Measurements from ENCODE around the gene BRME1.

The BRME1 gene

GRCh38 chr19:13931391-13932148 lies 25.7 kb upstream of the BRME1 start:
- H3K4me2 ChIP-seq (ENCODE audit: insufficient read depth, low read length, poor library complexity, severe bottlenecking): no peak overlapping the region
- H2AFZ ChIP-seq (ENCODE audit: low read length): no peak overlapping the region
- no peak overlapping the region for H3K23ac ChIP-seq (ENCODE audit: low read depth, low read length, poor library complexity)
- H3K27me3 ChIP-seq (ENCODE audit: control insufficient read depth in 3 of 3, insufficient read depth in 3 of 3, low read depth in 1 of 3, low read length in 3 of 3): peaks cover 0 to 2% (median 0%) of the 10 kb centered on the region in 3 experiments
- H3K14ac ChIP-seq (ENCODE audit: low read length): no peak overlapping the region
- no peak overlapping the region for H2BK120ac ChIP-seq (ENCODE audit: low read depth, low read length)
- no peak overlapping the region for H4K91ac ChIP-seq (ENCODE audit: low read depth, low read length, poor library complexity)
- H3K18ac ChIP-seq (ENCODE audit: low read length): no peak overlapping the region
- H3K36me3 ChIP-seq (replicated peaks in 1 of 2; ENCODE audit: control insufficient read depth in 2 of 2, insufficient read depth in 2 of 2, low read length in 2 of 2): peaks cover 22 to 23% of the 10 kb centered on the region in 2 donors
- H2BK15ac ChIP-seq (ENCODE audit: low read length): no peak overlapping the region
- H3K4ac ChIP-seq (ENCODE audit: low read length): no peak overlapping the region
- no peak overlapping the region for H4K8ac ChIP-seq (ENCODE audit: low read depth, low read length)
- H2AK5ac ChIP-seq (ENCODE audit: low read depth, low read length): no peak overlapping the region
- no peak for DNase-seq (ENCODE audit: low spot score)
- H3K27ac ChIP-seq (replicated peaks; ENCODE audit: low read length): no peak overlapping the region
- H2BK5ac ChIP-seq (ENCODE audit: low read length): no peak overlapping the region
- no CpG with 5 or more reads among the region's 30 CpGs for WGBS, 2 donors (ENCODE audit: extremely low coverage in 2 of 2, insufficient read length in 2 of 2, insufficient replicate concordance in 1 of 2)
- H3K9me3 ChIP-seq (replicated peaks in 1 of 2; ENCODE audit: control insufficient read depth in 2 of 2, insufficient read depth in 1 of 2, low read depth in 1 of 2, low read length in 2 of 2): no peaks in the 10 kb centered on the region
- H3K79me1 ChIP-seq (ENCODE audit: low read depth, low read length): no peaks in the 10 kb centered on the region
- H2BK12ac ChIP-seq (ENCODE audit: low read length): no peak overlapping the region
- no peak overlapping the region for H3K4me3 ChIP-seq (ENCODE audit: low read length in 2 of 2)
- peak overlapping the region; percentile 12 for H3K9ac ChIP-seq (ENCODE audit: low read depth, low read length, poor library complexity)
- H3K4me1 ChIP-seq (ENCODE audit: control insufficient read depth in 2 of 2, insufficient read depth in 1 of 2, low read depth in 1 of 2, low read length in 2 of 2): peaks cover 11 to 16% of the 10 kb centered on the region in 2 donors

- H3K27ac ChIP-seq (replicated peaks; ENCODE audit: low read length): no peak overlapping the region
- H3K4ac ChIP-seq (ENCODE audit: low read length): no peak overlapping the region
- no peak overlapping the region for H3K4me2 ChIP-seq (ENCODE audit: insufficient read depth, low read length, poor library complexity, severe bottlenecking)
- no peaks in the 10 kb centered on the region for H3K79me1 ChIP-seq (ENCODE audit: low read depth, low read length)
- H2BK12ac ChIP-seq (ENCODE audit: low read length): no peak overlapping the region
- peaks cover 24 to 30% of the 10 kb centered on the region in 2 donors for H3K36me3 ChIP-seq (replicated peaks in 1 of 2; ENCODE audit: control insufficient read depth in 2 of 2, insufficient read depth in 2 of 2, low read length in 2 of 2)
- WGBS, 2 donors (ENCODE audit: extremely low coverage in 2 of 2, insufficient read length in 2 of 2, insufficient replicate concordance in 1 of 2): no CpG with 5 or more reads among the region's 17 CpGs
- no peak overlapping the region for H3K9ac ChIP-seq (ENCODE audit: low read depth, low read length, poor library complexity)
- H3K23ac ChIP-seq (ENCODE audit: low read depth, low read length, poor library complexity): no peak overlapping the region
- peak overlapping the region; percentile 53 for H2BK5ac ChIP-seq (ENCODE audit: low read length)
- H4K91ac ChIP-seq (ENCODE audit: low read depth, low read length, poor library complexity): no peak overlapping the region
- no peak overlapping the region for H2AFZ ChIP-seq (ENCODE audit: low read length)
- H3K4me3 ChIP-seq (ENCODE audit: low read length in 2 of 2): no peak overlapping the region
- H3K27me3 ChIP-seq (ENCODE audit: control insufficient read depth in 3 of 3, insufficient read depth in 3 of 3, low read depth in 1 of 3, low read length in 3 of 3): peaks cover 0 to 2% (median 0%) of the 10 kb centered on the region in 3 experiments
- H2BK120ac ChIP-seq (ENCODE audit: low read depth, low read length): no peak overlapping the region
- no peak overlapping the region for H2BK15ac ChIP-seq (ENCODE audit: low read length)
- no peak overlapping the region for H3K18ac ChIP-seq (ENCODE audit: low read length)
- H2AK5ac ChIP-seq (ENCODE audit: low read depth, low read length): no peak overlapping the region
- H3K9me3 ChIP-seq (replicated peaks in 1 of 2; ENCODE audit: control insufficient read depth in 2 of 2, insufficient read depth in 1 of 2, low read depth in 1 of 2, low read length in 2 of 2): no peaks in the 10 kb centered on the region
- peaks cover 0 to 7% of the 10 kb centered on the region in 2 donors for H3K4me1 ChIP-seq (ENCODE audit: control insufficient read depth in 2 of 2, insufficient read depth in 1 of 2, low read depth in 1 of 2, low read length in 2 of 2)
- no peak overlapping the region for H3K14ac ChIP-seq (ENCODE audit: low read length)
- H4K8ac ChIP-seq (ENCODE audit: low read depth, low read length): no peak overlapping the region
- DNase-seq (ENCODE audit: low spot score): no peak
Measured at GRCh38 chr19:13930402-13930801, 24.5 kb upstream of the BRME1 start.

GRCh38 chr19:13929956-13930355 lies 24.0 kb upstream of the BRME1 start:
- peaks cover 0 to 6% of the 10 kb centered on the region in 2 donors for H3K4me1 ChIP-seq (ENCODE audit: control insufficient read depth in 2 of 2, insufficient read depth in 1 of 2, low read depth in 1 of 2, low read length in 2 of 2)
- H3K9me3 ChIP-seq (replicated peaks in 1 of 2; ENCODE audit: control insufficient read depth in 2 of 2, insufficient read depth in 1 of 2, low read depth in 1 of 2, low read length in 2 of 2): no peaks in the 10 kb centered on the region
- no peak overlapping the region for H2AK5ac ChIP-seq (ENCODE audit: low read depth, low read length)
- peak overlapping the region; percentile 53 for H2BK5ac ChIP-seq (ENCODE audit: low read length)
- no peak overlapping the region for H3K14ac ChIP-seq (ENCODE audit: low read length)
- no peak overlapping the region for H3K4me2 ChIP-seq (ENCODE audit: insufficient read depth, low read length, poor library complexity, severe bottlenecking)
- no peak overlapping the region for H3K23ac ChIP-seq (ENCODE audit: low read depth, low read length, poor library complexity)
- no peak for DNase-seq (ENCODE audit: low spot score)
- WGBS, 2 donors (ENCODE audit: extremely low coverage in 2 of 2, insufficient read length in 2 of 2, insufficient replicate concordance in 1 of 2): no CpG with 5 or more reads among the region's 17 CpGs
- no peaks in the 10 kb centered on the region for H3K79me1 ChIP-seq (ENCODE audit: low read depth, low read length)
- peak overlapping the region; percentile 53 for H3K4ac ChIP-seq (ENCODE audit: low read length)
- H2BK120ac ChIP-seq (ENCODE audit: low read depth, low read length): no peak overlapping the region
- H3K27ac ChIP-seq (replicated peaks; ENCODE audit: low read length): no peak overlapping the region
- no peak overlapping the region for H2BK15ac ChIP-seq (ENCODE audit: low read length)
- H3K4me3 ChIP-seq (ENCODE audit: low read length in 2 of 2): no peak overlapping the region
- H4K8ac ChIP-seq (ENCODE audit: low read depth, low read length): no peak overlapping the region
- H4K91ac ChIP-seq (ENCODE audit: low read depth, low read length, poor library complexity): no peak overlapping the region
- H3K18ac ChIP-seq (ENCODE audit: low read length): no peak overlapping the region
- no peak overlapping the region for H3K9ac ChIP-seq (ENCODE audit: low read depth, low read length, poor library complexity)
- no peak overlapping the region for H2BK12ac ChIP-seq (ENCODE audit: low read length)
- H3K27me3 ChIP-seq (ENCODE audit: control insufficient read depth in 3 of 3, insufficient read depth in 3 of 3, low read depth in 1 of 3, low read length in 3 of 3): peaks cover 0 to 2% (median 0%) of the 10 kb centered on the region in 3 experiments
- no peak overlapping the region for H2AFZ ChIP-seq (ENCODE audit: low read length)
- peaks cover 26 to 34% of the 10 kb centered on the region in 2 donors for H3K36me3 ChIP-seq (replicated peaks in 1 of 2; ENCODE audit: control insufficient read depth in 2 of 2, insufficient read depth in 2 of 2, low read length in 2 of 2)

GRCh38 chr19:13929340-13929739 lies 23.4 kb upstream of the BRME1 start:
- H3K23ac ChIP-seq (ENCODE audit: low read depth, low read length, poor library complexity): no peak overlapping the region
- no peaks in the 10 kb centered on the region for H3K4me1 ChIP-seq (ENCODE audit: control insufficient read depth in 2 of 2, insufficient read depth in 1 of 2, low read depth in 1 of 2, low read length in 2 of 2)

More at GRCh38 chr19:13929340-13929739, 23.4 kb upstream of the BRME1 start:
- no peak overlapping the region for H2BK15ac ChIP-seq (ENCODE audit: low read length)
- H3K18ac ChIP-seq (ENCODE audit: low read length): no peak overlapping the region
- peaks cover 26 to 39% of the 10 kb centered on the region in 2 donors for H3K36me3 ChIP-seq (replicated peaks in 1 of 2; ENCODE audit: control insufficient read depth in 2 of 2, insufficient read depth in 2 of 2, low read length in 2 of 2)
- no peak for DNase-seq (ENCODE audit: low spot score)
- H3K4me2 ChIP-seq (ENCODE audit: insufficient read depth, low read length, poor library complexity, severe bottlenecking): no peak overlapping the region
- no peak overlapping the region for H2AFZ ChIP-seq (ENCODE audit: low read length)
- no peak overlapping the region for H3K4me3 ChIP-seq (ENCODE audit: low read length in 2 of 2)
- H4K8ac ChIP-seq (ENCODE audit: low read depth, low read length): no peak overlapping the region
- H3K79me1 ChIP-seq (ENCODE audit: low read depth, low read length): no peaks in the 10 kb centered on the region
- H3K27ac ChIP-seq (replicated peaks; ENCODE audit: low read length): no peak overlapping the region
- H3K27me3 ChIP-seq (ENCODE audit: control insufficient read depth in 3 of 3, insufficient read depth in 3 of 3, low read depth in 1 of 3, low read length in 3 of 3): no peaks in the 10 kb centered on the region
- no peak overlapping the region for H3K4ac ChIP-seq (ENCODE audit: low read length)
- no peak overlapping the region for H2AK5ac ChIP-seq (ENCODE audit: low read depth, low read length)
- H2BK12ac ChIP-seq (ENCODE audit: low read length): no peak overlapping the region
- no peak overlapping the region for H2BK5ac ChIP-seq (ENCODE audit: low read length)
- no peak overlapping the region for H3K14ac ChIP-seq (ENCODE audit: low read length)
- H2BK120ac ChIP-seq (ENCODE audit: low read depth, low read length): no peak overlapping the region
- no peak overlapping the region for H3K9ac ChIP-seq (ENCODE audit: low read depth, low read length, poor library complexity)
- H4K91ac ChIP-seq (ENCODE audit: low read depth, low read length, poor library complexity): no peak overlapping the region
- no CpG with 5 or more reads among the region's 12 CpGs for WGBS, 2 donors (ENCODE audit: extremely low coverage in 2 of 2, insufficient read length in 2 of 2, insufficient replicate concordance in 1 of 2)
- H3K9me3 ChIP-seq (replicated peaks in 1 of 2; ENCODE audit: control insufficient read depth in 2 of 2, insufficient read depth in 1 of 2, low read depth in 1 of 2, low read length in 2 of 2): no peaks in the 10 kb centered on the region

Measured in neuronal stem cell (in vitro differentiated cells).